LNCaP clone FGC (cell line): ENCODE data around the gene DISP2.
A peak's percentile ranks its signal among the peaks of the same experiment; 100 is the strongest.

Experiments used
- DNase-seq: peaks from one replicate; pipeline ENCODE4 v3.0.0-alpha.2; 2011; ENCODE audit warnings: low read depth
- H3K4me3 ChIP-seq: 2 replicates; pipeline ENCODE4 v1.5.1; 2011; ENCODE audit warnings: mild to moderate bottlenecking, low read depth, low read length, control low read depth
- CTCF ChIP-seq: IDR thresholded peaks from 2 replicates; pipeline ENCODE4 v1.5.1; 2012; ENCODE audit warnings: mild to moderate bottlenecking; ENCODE audit not compliant: control insufficient read depth, insufficient read depth; ENCODE audit errors: extremely low read depth

Gene DISP2

GRCh38 chr15:40322531-40323238 is 35.3 kb upstream of the DISP2 start:
- H3K4me3 ChIP-seq, result peak overlapping the region; percentile 46
- TF ChIP-seq CTCF, result no peak
- no peak for DNase-seq

GRCh38 chr15:40323239-40323952 is 34.6 kb upstream of the DISP2 start, which contains the start of gene INAFM2:
INAFM2 (plus strand) TSS chr15:40323692; CDS start chr15:40324056, 364 bp downstream.
- no peak for TF ChIP-seq CTCF
- H3K4me3 ChIP-seq, result peak within 1 kb of the TSS; percentile 57
- peak; percentile 74 for DNase-seq

- peak overlapping the region; percentile 57 for H3K4me3 ChIP-seq
- DNase-seq, result no peak
- no peak for TF ChIP-seq CTCF
Observed at GRCh38 chr15:40323953-40324937, 33.8 kb upstream of the DISP2 start.

GRCh38 chr15:40325188-40325587 is 32.8 kb upstream of the DISP2 start:
- peak overlapping the region; percentile 57 for H3K4me3 ChIP-seq
- no peak for DNase-seq

GRCh38 chr15:40325700-40326099 is 32.3 kb upstream of the DISP2 start:
- DNase-seq, result no peak
- no peak overlapping the region for H3K4me3 ChIP-seq
- no peak for TF ChIP-seq CTCF

More at GRCh38 chr15:40325188-40325587, 32.8 kb upstream of the DISP2 start:
- no peak for TF ChIP-seq CTCF

- no peak overlapping the region for H3K4me3 ChIP-seq
- no peak for DNase-seq
- TF ChIP-seq CTCF, result no peak
Observed at GRCh38 chr15:40327457-40327856, 30.6 kb upstream of the DISP2 start.
